GM18517 (cell line): ENCODE data around the gene OPCML.

ENCODE experiments used
- ATAC-seq: cut with Tn5 transposase; IDR thresholded peaks from one replicate; pipeline ENCODE4 v1.9.1; 2021; ENCODE audit warnings: mild to moderate bottlenecking, moderate library complexity; ENCODE audit not compliant: unreplicated experiment

The OPCML gene

GRCh38 chr11:133531971-133532651 is at the start of gene OPCML:
OPCML (minus strand) TSS chr11:133532501.
- no peak for ATAC-seq

- ATAC-seq: no peak
Measured at GRCh38 chr11:133581091-133581490, 48.8 kb upstream of the OPCML start.

GRCh38 chr11:133579165-133580031 is 47.1 kb upstream of the OPCML start:
- ATAC-seq: no peak

DNA sequence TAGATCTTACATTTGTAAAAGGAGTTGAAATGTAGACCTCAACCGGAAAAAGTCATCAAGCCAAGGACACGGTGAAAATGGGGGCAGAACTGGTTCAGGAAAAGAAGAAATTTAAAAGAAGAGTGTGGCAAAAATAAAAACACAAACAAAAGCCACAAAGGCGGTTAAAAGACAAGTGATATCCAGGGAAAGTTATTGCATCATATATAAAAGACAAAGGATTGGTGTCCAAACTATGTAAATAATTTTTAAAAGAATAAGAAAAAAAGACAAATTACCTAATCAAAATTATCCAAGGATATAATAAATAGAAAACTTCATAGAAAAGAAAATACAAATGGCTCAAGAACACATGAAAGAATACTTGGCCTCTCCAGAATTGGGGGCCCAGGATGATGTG is 45.1 kb upstream of the OPCML start:
- no peak for ATAC-seq

GRCh38 chr11:133576351-133576750 is 44.0 kb upstream of the OPCML start:
- ATAC-seq: no peak

GRCh38 chr11:133573081-133573480 is 40.8 kb upstream of the OPCML start:
- no peak for ATAC-seq

- ATAC-seq: no peak
Measured at GRCh38 chr11:133570376-133570775, 38.1 kb upstream of the OPCML start.

DNA sequence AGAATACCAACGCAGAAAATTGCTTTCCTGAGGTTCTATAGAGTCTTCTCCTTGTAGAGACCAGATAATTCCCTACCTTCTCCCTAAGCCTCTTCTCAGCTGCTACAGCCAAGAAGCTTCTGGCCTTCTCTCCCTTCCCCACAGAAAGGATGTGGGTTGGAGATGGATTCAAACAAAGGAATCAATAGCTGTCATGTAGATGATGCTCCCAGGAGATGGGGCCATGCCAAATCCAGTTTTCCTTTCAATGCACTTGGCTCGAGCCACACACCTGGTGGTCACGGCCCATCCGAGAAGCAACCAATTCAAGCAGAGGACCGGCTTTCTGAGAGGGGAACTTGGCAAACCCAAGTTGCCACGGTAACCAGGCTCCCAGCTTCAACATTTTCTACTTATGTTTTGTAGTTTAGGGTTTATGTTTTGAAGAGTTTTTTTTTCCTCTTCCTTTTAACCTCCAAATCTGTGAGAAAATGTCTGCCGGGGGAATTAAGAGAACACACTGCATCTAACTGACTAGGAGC is 31.3 kb upstream of the OPCML start:
- ATAC-seq: no peak

- ATAC-seq: no peak
Measured at GRCh38 chr11:133560472-133560855, 28.2 kb upstream of the OPCML start.

- ATAC-seq: no peak
Measured at GRCh38 chr11:133559833-133560471, 27.7 kb upstream of the OPCML start.

- no peak for ATAC-seq
Measured at GRCh38 chr11:133559382-133559781, 27.1 kb upstream of the OPCML start.

GRCh38 chr11:133555034-133555433 is 22.7 kb upstream of the OPCML start:
- no peak for ATAC-seq

DNA sequence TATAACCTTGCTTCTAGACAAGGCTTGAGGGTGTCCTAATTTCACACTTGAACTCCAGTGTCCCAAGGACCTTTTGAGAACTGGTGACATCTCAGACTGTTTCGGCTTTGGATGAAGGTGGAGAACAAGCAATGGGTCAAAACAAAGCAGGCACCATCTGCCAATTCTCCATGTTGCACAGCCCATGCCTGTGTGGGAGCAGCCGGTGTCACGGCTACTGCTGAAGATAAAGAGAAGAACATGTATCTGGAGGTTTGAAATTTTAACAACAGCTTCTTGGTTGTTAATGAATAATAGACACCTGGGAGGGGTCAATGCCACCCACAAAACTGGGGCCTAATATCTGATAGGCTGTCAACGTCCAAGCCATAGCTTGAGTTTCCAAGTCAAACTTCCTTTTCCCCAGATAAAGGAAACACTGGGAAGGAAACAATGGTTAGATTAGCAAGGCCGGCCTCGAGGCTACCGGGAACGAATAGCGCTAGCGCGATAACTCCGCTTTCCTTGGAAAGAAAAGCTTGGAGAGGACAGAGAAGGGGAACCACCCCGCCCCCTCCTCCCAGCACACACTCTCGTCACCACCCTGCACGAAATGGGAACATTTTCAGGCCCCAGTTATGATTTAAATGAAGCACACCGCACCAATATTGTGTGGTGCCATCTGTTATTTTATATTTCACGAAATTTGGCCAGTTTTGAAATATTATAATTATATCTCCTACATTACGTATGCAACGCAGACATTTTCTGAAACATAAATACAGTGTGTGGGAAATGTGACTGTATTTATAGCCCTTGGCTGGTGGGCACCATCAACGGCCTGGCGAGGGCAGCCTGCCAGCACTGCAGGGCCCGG is 21.8 kb upstream of the OPCML start:
- ATAC-seq: no peak

- ATAC-seq: no peak
Measured at GRCh38 chr11:133552938-133553337, 20.6 kb upstream of the OPCML start.

- ATAC-seq: no peak
Measured at GRCh38 chr11:133551064-133551463, 18.8 kb upstream of the OPCML start.

DNA sequence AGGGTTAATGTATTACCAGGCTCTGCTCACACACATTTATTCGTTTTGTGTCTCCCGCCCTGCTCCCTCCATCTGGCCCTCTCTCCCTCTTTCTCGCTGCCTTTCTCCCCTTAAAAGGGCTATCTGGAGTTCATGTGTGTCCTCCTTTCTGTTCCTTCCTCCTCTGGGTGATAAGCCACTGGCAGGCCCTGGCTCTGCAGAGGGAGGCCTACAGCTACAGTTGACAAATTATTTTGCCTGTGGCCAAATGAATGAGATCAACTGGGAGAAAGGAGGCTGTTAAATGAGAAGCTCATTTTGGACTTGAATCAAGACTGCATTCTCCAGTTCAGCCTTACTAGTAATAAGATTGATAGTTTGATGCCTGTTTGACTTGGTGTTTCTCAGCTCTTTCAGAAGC is 17.5 kb upstream of the OPCML start:
- ATAC-seq: no peak

GRCh38 chr11:133548641-133549040 is 16.3 kb upstream of the OPCML start:
- no peak for ATAC-seq

DNA sequence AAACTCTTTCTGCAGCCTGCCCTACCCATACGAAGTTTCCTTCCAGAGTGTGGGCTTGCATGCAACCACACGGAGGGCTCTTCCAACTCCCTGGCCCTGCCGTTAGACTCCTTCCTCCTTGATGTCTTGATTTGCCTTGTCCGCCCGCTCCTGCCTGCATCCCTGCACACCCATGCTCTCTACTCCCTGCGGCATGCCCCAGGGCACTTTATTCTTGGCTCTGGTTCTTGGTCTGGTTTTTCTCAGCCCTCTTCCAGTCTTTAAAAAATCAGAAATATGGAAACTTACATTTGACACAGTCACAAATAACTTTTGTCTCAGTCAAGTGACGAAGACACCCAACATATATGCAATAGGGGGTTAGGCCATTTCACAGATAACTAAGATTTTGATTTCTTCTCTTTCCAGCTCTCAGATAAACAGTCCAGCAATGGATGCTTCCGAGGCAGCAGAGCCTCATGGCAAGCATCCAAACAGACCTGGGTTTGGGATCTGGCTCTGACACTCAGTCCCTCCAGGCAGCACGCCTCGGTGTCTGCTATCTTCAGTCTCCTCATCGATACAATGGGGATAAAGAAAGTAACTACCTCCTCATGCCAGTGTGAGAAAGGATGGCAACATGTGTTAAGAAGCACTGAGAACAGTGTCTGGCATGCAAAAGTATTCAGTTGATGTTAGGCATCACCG is 15.7 kb upstream of the OPCML start:
- ATAC-seq: no peak

DNA sequence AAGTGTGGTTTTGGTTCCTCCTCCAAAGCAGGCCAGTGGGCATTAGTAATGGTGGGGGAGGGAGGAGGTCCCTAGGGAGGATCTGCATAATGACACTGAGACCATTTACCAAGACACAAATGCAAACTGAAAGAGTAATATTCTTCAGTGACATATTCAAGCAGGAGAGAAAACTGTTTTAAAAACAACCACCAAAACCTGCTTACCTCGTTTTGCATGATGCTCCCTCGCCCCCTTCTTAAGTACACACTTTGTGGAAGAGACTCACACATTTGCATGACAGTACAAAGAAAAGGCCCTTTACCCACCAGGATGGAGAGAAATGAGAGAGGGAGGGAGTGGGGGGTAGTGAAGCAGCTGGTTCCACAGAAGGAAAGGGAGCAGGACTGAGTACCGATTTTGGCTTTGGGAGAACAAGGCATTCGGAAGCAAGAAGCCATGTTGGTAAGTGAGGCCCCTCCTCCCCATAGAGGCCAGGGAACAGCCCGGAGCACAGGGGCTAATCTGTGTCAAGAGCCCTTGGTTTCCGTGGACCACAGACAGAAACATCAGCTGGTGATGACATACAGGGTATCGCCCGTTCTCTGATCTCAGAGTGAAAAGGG is 13.0 kb upstream of the OPCML start:
- ATAC-seq: peak; percentile 73

DNA sequence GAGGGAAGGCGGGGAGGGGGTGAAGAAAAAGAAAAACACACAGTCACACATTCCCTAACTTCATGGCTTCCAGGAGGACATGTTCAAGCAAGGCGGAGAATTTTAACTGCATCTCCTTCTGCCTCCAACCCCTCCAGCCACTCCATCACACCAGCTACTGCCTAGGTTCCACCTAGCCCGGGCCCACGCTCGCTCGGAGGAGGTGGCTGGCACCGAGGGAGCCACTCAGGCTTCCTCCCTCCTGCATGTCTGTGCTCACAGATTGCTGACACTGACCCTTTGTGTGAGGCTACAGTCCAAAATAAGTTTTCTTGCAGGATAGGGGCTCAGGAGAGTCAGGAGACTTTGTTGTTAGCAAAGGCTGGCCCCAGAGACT is 9.4 kb upstream of the OPCML start:
- no peak for ATAC-seq
